HG03025 (cell line): ENCODE data around the gene COL20A1.

Source experiments
- ATAC-seq: cut with Tn5 transposase; IDR thresholded peaks from one replicate; pipeline ENCODE4 v1.9.1; 2021; ENCODE audit warnings: mild to moderate bottlenecking, moderate library complexity; ENCODE audit not compliant: unreplicated experiment, low FRiP score

COL20A1 gene

GRCh38 chr20:63384336-63384735, 91.3 kb downstream of the COL20A1 start:
- ATAC-seq: no peak
